Ammon's horn (tissue), 1 donor: Measurements from ENCODE around the gene RGS6.

Source experiments
- DNase-seq: peaks from one replicate; pipeline ENCODE4 v3.0.0-alpha.2; 2016; ENCODE audit warnings: low spot score

The RGS6 gene

DNA sequence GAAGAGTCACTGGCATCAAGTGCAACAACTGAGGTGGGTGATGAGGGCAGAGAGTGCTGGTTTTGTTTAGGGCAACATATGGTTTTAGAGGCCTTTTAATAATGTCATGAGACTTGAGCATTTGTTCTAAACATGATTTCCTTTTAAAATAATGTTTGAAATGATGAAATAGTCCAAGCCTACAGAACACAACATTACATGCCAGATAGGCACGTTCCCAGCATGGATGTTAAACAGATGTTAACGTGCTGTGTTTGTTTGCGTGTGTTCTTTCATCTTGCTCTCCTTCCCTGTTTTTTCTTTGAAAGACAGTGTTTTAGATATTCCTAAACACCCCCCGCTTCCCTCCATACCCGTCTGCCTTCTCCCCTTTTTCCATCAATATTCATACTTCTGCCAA is 82.3 kb downstream of the RGS6 start:
- DNase-seq: no peak

GRCh38 chr14:72017290-72017689 is 85.1 kb downstream of the RGS6 start:
- DNase-seq: no peak

DNA sequence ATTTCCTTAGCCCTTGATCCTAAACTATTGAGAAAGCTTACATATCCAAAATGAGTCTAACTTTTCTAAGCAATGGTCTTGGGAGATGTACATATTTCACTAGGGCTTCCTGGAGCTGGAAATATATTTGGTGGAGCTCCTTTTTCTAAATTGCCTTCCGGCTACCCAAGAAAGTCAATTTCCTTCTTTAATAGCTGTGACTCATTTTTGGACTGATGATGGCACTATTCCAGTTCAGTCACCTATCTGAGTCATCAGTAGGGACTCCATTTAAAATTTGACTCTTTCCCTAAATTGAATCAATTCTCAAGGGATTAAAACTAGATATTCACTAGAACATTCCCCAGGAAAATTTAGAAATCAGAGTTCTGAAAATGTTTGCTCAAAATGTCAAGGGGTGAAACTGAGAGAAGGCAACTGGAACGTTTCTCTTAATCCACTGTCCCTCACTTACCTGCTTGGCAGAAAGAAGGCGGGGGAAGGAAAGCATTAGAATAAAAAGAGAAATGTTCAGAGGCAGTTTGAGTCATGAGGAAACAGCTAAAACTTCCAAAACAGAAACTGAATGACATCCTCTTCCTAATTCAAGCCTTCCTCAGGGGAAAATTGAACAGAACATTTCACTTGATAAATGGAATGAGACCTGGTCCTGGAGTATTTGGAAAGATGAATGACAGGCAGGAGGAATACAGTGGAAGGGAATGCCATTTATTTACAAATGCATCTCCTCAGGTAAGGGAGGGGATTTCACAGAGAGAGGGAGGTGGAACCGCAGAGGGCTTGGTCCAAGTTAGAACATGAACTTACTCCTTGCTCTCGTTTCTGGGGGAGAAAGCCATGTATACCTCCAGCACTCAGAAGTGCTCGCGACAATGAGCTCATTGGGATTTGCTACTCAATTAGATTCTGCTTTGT is 91.2 kb downstream of the RGS6 start:
- no peak for DNase-seq

DNA sequence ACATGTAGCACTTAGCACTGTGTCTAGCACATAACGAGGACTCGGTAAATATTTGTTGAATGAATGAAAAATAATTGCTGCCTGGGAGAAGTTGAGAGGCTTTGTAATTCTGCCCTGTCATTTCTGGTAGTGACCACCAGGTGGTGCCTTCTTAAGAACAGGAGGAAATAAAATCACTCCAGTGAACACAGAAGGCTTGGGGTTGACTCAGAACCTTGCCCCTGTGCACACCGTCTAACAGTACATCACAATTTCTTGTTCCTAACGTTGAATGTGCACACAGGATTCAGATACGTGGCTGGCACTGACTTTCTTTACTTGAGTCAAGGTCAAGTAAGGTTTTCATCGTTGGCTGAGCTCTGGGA is 91.8 kb downstream of the RGS6 start:
- DNase-seq: peak; percentile 14

GRCh38 chr14:72024504-72024903 is 92.3 kb downstream of the RGS6 start:
- no peak for DNase-seq

DNA sequence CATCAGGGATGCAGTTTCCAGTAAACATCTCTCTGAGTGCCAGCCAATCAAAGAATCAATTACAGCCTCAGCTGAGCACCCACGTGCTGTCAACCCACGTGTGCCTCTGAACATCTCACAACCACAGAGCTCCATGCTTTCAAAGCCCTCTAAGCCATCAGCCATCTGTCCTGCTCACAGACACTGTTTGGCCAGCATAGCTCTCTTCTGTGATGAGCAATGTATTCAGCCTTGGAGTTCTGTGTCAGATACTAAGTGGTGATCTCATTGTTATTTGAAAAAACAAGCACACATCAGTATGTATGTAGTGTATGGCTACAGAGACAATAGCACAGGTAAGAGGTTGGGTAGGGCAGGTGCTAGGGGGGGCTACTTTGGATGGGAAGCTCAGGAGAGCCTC is 94.3 kb downstream of the RGS6 start:
- peak; percentile 8 for DNase-seq

- DNase-seq: no peak
Measured at GRCh38 chr14:72027061-72027460, 94.8 kb downstream of the RGS6 start.

- no peak for DNase-seq
Measured at GRCh38 chr14:72033365-72033764, 101.1 kb downstream of the RGS6 start.

GRCh38 chr14:72040528-72040927 is 108.3 kb downstream of the RGS6 start:
- no peak for DNase-seq

DNA sequence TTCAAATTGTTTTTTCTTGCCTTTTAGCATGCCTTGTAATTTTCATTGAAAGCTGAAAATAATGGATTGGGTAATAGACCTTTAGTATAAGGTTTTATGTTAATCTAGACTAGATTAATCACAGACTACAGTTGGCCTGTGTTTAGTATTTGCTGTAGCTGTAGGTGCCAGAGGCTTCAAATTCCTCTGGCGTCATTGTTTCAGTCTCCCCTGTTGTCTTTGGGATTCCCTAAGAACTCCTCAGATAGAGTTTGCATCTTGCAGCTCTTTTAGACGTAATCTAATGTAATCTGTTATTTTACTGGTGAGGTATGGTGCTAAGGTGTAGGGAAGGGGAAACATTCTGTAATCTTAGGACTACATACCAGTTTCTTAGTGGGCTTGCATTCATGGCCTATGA is 113.0 kb downstream of the RGS6 start:
- DNase-seq: no peak

- no peak for DNase-seq
Measured at GRCh38 chr14:72045885-72046284, 113.7 kb downstream of the RGS6 start.

DNA sequence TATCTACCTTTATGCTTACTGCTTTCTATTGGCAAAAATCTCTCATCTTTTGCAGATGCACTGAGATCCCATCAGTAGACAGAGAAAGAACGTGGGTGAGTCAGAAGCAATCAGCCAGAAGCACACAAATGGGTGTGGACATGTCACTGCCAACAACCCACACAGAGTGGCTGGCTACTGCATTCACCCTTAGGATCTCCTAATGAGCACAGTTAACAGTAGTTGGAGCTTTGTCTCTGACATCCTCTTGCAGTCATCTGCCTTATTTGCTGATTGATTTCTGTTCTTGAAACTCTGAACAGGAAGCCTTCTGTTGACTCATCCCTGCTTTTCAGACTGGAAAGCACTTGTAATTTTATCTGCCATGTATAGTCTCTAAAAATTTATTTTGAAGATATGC is 117.2 kb downstream of the RGS6 start:
- peak; percentile 2 for DNase-seq

- no peak for DNase-seq
Measured at GRCh38 chr14:72052356-72052755, 120.1 kb downstream of the RGS6 start.

DNA sequence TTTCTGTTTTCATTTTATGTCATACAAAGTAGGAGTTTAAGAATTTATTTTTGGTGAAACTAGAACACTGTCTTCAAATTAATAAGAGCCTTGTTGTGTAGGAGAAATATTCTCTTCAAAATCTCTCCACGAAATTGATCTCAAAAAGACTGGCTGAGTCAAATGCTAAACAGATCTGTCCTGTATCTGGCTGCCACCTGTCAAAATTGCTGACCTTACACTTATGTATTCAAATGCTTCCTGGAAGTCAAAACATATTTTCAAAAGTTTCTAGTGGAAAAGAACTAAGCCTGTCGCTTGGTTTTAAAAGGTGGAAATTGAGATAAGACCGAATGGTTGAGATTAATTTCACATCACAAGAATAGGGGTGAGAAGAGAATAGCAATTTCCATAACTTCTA is 121.4 kb downstream of the RGS6 start:
- no peak for DNase-seq

GRCh38 chr14:72054911-72055310 is 122.7 kb downstream of the RGS6 start:
- no peak for DNase-seq

GRCh38 chr14:72057701-72058285 is 125.6 kb downstream of the RGS6 start:
- DNase-seq: no peak

GRCh38 chr14:72060460-72060859 is 128.2 kb downstream of the RGS6 start:
- no peak for DNase-seq

DNA sequence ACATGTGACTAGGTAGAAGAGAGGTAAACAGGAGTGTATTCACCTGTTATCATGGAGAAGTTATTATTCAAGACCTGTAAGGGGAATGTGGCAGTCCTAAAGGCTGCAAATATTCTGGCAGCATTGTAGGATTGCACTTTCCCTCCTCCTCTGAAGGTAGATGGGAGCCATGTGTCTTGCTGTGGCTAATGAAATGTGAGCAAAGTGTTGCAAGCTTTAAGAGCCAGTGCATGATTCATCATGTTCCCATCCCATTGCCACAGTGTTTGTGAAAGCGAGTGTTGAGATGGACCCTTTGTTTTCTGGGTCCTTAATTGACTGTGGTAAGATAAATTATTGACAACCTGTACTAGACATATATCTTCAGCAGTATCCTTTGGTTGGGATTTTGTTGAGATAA is 128.7 kb downstream of the RGS6 start:
- no peak for DNase-seq

GRCh38 chr14:72061718-72062117 is 129.5 kb downstream of the RGS6 start:
- DNase-seq: no peak

DNA sequence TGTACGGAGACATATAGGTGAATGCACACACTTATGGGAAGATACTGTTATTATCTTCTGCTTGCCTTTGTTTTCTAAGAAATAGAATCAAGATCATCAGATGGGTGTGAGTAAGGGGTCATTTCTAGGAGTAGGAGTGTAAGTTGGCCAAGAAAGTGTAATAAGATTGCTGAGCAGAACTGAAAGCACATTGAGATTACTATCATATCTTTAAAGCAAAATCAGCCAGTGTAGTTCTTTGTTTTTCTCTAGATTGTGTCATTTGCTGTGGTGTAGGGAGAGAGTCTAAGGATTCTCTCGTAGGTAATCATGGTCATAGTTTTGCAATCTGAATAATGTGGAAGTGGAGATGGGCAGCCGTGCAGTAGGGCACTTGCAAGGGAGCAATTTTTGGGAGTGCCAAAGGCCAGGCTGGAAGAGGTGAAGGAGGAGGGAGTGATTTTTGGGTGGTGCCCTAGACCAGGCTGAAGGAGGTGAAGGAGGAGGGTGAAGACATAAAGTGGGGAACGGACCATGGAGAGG is 131.6 kb downstream of the RGS6 start:
- DNase-seq: no peak

DNA sequence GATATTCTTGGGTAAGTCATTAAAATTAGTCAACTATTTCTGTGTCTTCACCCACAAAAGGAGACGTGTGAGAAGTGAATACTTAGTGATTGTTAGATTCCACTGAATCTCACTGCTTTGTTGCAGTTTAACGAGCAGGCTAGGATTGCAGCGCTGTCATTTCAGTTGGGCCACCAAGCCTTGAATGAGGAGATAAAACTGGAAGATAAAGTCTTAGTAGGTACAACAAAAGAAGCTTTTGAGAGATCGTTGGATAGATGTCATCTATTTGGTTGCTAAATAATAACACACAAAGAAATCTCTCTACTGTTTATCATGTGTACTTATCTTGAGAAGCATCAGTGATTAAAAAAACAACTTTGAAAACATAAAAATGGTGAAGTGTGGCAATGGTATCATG is 132.3 kb downstream of the RGS6 start:
- DNase-seq: no peak

- DNase-seq: no peak
Measured at GRCh38 chr14:72070458-72070857, 138.2 kb downstream of the RGS6 start.

- DNase-seq: no peak
Measured at GRCh38 chr14:72075649-72076334, 143.6 kb downstream of the RGS6 start.
